Thyroid gland (tissue), 4 donors: ENCODE data around the gene BTBD9.

Experiments
- CTCF ChIP-seq, 6 experiments: fragments of 200-600 bp in 3 of 6; fragments of 450-650 bp in 3 of 6; sonication (generic) in 3 of 6; IDR thresholded peaks; one replicate each; pipeline ENCODE4 v1.5.1; 2016 to 2019; ENCODE audit warnings: antibody characterized with exemption in 6 of 6, mild to moderate bottlenecking in 2 of 6, inconsistent platforms in 1 of 6, moderate library complexity in 1 of 6
- POLR2A ChIP-seq, 2 donors: fragments of 450-650 bp; IDR thresholded peaks; one replicate each; pipeline ENCODE4 v1.6.1; 2017; ENCODE audit warnings: antibody characterized with exemption in 2 of 2, mild to moderate bottlenecking in 2 of 2, moderate library complexity in 1 of 2

- TF ChIP-seq CTCF (IDR thresholded peaks at IDR 0.05): no peak
- TF ChIP-seq POLR2A (IDR thresholded peaks at IDR 0.05): no peak
These were observed 117.4 kb downstream of the BTBD9 start for GRCh38 chr6:38522322-38522721.
